OCI-LY1 (cell line): Measurements from ENCODE around the gene PIGA.

Experiments used
- H2AFZ ChIP-seq: fragments of 200-600 bp; sonication (generic), shearing (Covaris generic); 2 replicates; pipeline ENCODE4 v1.6.0; 2014; ENCODE audit warnings: antibody characterized with exemption, mild to moderate bottlenecking, low read length
- H3F3A ChIP-seq: fragments of 200-600 bp; sonication (generic), shearing (Covaris generic); 2 replicates; pipeline ENCODE4 v1.6.0; 2014; ENCODE audit warnings: mild to moderate bottlenecking, antibody characterized with exemption, low read length, moderate library complexity; ENCODE audit not compliant: insufficient read depth
- H3K27ac ChIP-seq: fragments of 200-600 bp; sonication (generic); 2 replicates; pipeline ENCODE4 v1.5.1; 2014; ENCODE audit warnings: low read length, mixed run types, mild to moderate bottlenecking, low read depth; ENCODE audit not compliant: poor library complexity, severe bottlenecking
- H3K27me3 ChIP-seq: fragments of 200-600 bp; sonication (generic); 2 replicates; pipeline ENCODE4 v1.6.0; 2014; ENCODE audit warnings: antibody characterized with exemption, mild to moderate bottlenecking, low read length, moderate library complexity; ENCODE audit not compliant: insufficient read depth
- H3K36me3 ChIP-seq: fragments of 200-600 bp; sonication (generic); 2 replicates; pipeline ENCODE4 v1.6.1; 2014; ENCODE audit warnings: mild to moderate bottlenecking, antibody characterized with exemption, low read length, moderate library complexity, mixed read lengths; ENCODE audit not compliant: insufficient read depth
- H3K4me1 ChIP-seq: fragments of 200-600 bp; sonication (generic); 2 replicates; pipeline ENCODE4 v1.5.1; 2014; ENCODE audit warnings: mild to moderate bottlenecking, low read length, moderate library complexity; ENCODE audit not compliant: insufficient read depth, severe bottlenecking
- H3K4me2 ChIP-seq: fragments of 200-600 bp; sonication (generic), shearing (Covaris generic); 2 replicates; pipeline ENCODE4 v1.6.1; 2014; ENCODE audit warnings: low read length
- H3K4me3 ChIP-seq: fragments of 200-600 bp; sonication (generic); 2 replicates; pipeline ENCODE4 v1.5.1; 2014; ENCODE audit warnings: low read length, low read depth, mild to moderate bottlenecking, mixed read lengths; ENCODE audit not compliant: poor library complexity, severe bottlenecking
- H3K79me2 ChIP-seq: fragments of 200-600 bp; shearing (Covaris generic); 2 replicates; pipeline ENCODE4 v1.6.1; 2016; ENCODE audit warnings: mixed run types, low read length, mixed read lengths; ENCODE audit not compliant: insufficient read depth
- H3K9ac ChIP-seq: fragments of 200-600 bp; sonication (generic), shearing (Covaris generic); 2 replicates; pipeline ENCODE4 v1.6.1; 2014; ENCODE audit warnings: mild to moderate bottlenecking, low read length, mixed read lengths
- H3K9me2 ChIP-seq: fragments of 200-600 bp; sonication (generic), shearing (Covaris generic); 2 replicates; pipeline ENCODE4 v1.6.1; 2014; ENCODE audit warnings: low read depth, mild to moderate bottlenecking, low read length, mixed read lengths
- H3K9me3 ChIP-seq: fragments of 200-600 bp; shearing (Covaris generic); 2 replicates; pipeline ENCODE4 v1.6.1; 2014; ENCODE audit warnings: low read length, mixed read lengths
- H4K20me1 ChIP-seq: fragments of 200-600 bp; sonication (generic), shearing (Covaris generic); 2 replicates; pipeline ENCODE4 v1.6.0; 2016; ENCODE audit warnings: mild to moderate bottlenecking, low read length; ENCODE audit not compliant: insufficient read depth
- EZH2 ChIP-seq: fragments of 200-600 bp; sonication (generic), shearing (Covaris generic); IDR thresholded peaks from 2 replicates; pipeline ENCODE4 v1.8.0; 2017; ENCODE audit warnings: borderline replicate concordance, mixed run types, mild to moderate bottlenecking, antibody characterized with exemption, low read length, moderate library complexity, mixed read lengths
- TF ChIP-seq, protein P1 (sequence below): fragments of 200-600 bp; sonication (generic), shearing (Covaris generic); IDR thresholded peaks from 2 replicates; pipeline ENCODE4 v1.5.1; 2017; ENCODE audit warnings: mild to moderate bottlenecking, antibody characterized with exemption, low read length, moderate library complexity, mixed read lengths

PIGA gene

DNA sequence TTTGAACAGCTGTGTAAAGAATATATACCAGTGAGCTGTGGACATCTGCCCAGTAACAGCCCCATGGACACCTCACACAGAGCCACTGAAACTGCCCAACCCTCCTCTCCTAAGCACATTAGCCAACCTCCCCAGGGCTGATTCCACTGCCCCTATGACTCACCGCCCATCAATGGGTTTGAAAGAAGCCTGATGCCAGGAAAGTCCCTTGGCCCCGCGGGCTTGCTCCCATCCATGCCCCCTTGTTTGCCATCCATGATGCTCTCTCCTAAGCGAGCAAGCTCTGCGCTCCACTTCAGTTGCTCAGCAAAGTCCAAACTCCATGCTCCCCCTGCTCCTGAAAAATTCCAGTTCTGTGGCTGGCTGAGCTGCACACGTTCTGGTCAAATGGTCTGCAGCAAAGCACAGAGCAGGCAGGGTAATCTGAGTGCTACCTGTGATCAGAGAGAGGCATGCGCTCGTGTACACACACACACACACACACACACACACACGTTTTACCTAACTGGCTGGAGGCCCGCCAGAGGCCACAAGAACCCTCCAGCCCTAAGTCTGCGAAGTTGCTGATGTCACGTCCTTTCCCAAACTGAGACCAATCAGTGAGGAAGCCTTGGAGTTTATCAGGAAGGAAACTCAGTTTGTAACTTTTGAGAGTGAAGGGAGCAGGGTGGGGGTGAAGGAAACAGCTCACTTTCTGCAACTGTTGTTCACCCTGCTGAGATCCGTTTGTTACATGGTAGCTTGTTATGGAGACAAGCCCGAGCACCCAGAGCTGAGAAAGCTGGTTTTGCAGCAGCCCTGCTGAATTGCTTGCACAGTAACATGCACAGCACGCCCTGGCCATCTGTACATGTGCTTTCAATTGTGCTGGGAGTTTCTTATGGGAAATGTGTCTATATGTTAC, 65.5 kb downstream of the PIGA start, which contains the start of gene ASB9:
Gene ASB9, minus strand, starts transcription at position 466 of the 904 bp plus-strand sequence. Its CDS starts 209 bp downstream, at position 257.
- Histone ChIP-seq H3F3A (no peaks in the 10 kb centered on the region), H3K4me3 (no peak within 1 kb of the TSS), H3K4me2 (no peak within 1 kb of the TSS), H3K9me2 (no peaks in the 10 kb centered on the region), H3K9ac (no peak within 1 kb of the TSS), H3K27me3 (no peaks in the 10 kb centered on the region), H2AFZ (no peak within 1 kb of the TSS), H3K4me1 (no peaks in the 10 kb centered on the region), H4K20me1 (no peaks in the 10 kb centered on the region), H3K36me3 (no peaks in the 10 kb centered on the region), H3K79me2 (no peaks in the 10 kb centered on the region), H3K9me3 (no peaks in the 10 kb centered on the region), H3K27ac (no peak within 1 kb of the TSS)
- TF ChIP-seq, protein P1, sequence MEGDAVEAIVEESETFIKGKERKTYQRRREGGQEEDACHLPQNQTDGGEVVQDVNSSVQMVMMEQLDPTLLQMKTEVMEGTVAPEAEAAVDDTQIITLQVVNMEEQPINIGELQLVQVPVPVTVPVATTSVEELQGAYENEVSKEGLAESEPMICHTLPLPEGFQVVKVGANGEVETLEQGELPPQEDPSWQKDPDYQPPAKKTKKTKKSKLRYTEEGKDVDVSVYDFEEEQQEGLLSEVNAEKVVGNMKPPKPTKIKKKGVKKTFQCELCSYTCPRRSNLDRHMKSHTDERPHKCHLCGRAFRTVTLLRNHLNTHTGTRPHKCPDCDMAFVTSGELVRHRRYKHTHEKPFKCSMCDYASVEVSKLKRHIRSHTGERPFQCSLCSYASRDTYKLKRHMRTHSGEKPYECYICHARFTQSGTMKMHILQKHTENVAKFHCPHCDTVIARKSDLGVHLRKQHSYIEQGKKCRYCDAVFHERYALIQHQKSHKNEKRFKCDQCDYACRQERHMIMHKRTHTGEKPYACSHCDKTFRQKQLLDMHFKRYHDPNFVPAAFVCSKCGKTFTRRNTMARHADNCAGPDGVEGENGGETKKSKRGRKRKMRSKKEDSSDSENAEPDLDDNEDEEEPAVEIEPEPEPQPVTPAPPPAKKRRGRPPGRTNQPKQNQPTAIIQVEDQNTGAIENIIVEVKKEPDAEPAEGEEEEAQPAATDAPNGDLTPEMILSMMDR: no peak
- no peak for TF ChIP-seq EZH2
